Pons (tissue), 1 donor: ENCODE results near the gene DDI2.
"Not testable (repeated sequence)": the region's sequence is repeated elsewhere in the genome, so short reads cannot be mapped to it uniquely, and the experiment has no call there.

Experiments used
- DNase-seq: peaks from one replicate; pipeline ENCODE4 v3.0.0-alpha.2; 2016; ENCODE audit warnings: low spot score

DDI2 gene

DNA sequence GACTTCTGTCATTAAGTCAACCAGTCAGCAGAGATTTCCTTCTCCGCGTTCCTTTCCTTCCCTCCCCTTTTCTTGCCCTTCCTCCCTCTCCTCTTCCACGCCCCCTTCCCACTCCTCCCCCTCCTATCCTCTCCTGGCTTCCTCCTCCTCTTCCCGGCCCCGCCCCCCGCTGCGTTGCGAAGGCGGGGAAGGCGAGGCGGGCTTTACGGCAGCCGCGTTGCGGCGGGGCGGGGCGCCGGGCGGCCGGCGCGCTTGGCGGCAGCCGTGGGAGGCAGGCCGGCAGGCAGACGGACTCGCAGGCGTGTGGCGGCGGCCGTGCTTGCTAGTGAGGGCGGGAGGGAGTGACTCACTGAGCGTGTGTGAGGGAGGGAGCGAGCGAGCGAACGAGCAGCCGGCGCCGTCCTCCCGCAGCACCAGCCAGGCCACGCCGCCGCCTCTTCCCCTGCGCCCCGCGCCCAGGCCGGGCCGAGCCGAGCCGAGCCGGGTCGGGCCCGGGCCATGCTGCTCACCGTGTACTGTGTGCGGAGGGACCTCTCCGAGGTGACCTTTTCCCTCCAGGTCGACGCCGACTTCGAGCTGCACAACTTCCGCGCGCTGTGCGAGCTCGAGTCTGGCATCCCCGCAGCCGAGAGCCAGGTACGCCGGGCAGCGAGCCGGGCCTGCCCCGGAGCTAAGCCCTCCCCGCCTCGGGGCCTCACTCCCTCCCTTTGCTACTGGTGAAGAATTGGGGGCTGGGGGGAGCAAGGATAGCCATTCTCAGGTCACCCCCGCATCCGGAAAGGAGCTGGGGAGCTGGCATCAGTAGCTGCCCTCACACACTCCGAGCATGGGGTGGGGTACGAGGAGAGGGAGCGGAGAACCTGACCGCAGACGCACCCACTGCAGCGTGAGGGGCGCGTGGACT lies at the start of gene DDI2:
TSS of gene DDI2 (plus strand) at position 286 of the 904 bp plus-strand sequence. CDS start at position 499, 213 bp downstream.
- DNase-seq: peak; percentile 98

DNA sequence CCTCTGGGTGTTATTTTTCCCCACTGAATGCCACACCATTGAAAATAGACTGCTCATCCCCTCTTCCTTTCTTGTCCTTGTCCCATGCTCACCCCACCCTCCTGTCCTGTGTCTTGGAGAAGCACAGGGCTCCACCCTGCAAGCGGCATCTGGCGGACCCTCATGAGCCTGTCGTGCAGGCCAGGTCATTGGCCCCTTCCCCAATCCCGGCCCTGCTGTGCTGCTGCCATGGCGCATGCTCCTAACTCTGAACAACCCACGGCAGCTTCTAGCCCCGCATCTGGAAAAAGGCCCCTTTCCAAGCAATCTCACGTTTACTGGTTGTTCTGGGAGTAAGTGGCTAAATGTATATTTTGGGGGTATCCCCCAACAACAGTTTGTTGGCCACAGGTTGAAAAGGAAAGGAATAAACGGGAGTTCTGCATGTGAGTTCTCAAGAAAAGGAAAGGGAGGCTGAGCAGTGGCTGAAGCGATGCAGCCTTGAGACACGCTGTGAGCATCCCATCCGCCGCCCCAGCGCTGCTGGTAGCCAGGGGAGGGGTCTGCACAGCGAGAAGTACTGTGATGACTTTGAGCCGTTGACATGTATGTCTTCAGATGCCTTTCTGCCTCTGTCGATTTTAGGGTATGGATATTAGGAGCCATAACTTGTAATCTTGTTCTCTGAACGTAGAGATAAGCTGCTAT lies 48.7 kb upstream of the DDI2 start:
- no peak for DNase-seq

DNA sequence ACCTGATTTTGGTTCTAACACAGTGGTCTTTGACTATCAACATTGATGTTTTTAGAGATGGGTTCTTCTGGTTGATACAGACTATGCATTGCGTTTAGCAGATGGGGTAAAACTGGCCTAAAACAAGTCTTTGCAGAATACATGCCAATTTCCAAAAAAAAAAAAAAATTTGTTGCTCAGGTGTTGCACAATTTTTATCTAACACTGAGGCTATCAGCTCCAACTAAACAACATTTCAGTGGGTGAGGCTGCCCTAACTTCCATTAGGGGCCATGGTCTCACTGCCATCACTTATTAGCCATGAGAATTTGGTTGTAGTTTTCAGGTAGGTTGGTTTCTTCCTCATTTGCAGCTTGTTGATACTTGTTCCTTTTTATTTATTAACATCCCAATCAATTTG lies 46.4 kb upstream of the DDI2 start:
- no peak for DNase-seq

DNA sequence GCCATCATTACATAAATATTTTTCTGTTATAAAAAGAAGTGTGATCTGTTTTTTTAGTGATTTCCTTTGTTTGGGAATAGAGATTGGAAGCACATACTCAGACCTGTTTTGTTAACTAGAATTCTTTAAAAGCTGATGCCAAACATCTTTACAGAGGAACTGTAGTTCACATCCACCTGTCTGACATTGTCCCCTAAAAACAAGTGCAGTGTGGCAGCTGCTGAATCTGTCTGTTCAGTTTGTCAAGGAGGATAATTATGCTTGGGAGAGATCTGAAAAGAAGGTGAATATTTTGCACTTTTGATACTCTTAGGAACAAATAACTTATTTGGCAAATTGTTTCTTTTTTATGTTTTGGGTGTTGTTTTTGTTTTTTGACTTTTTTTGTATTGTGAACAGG lies 46.0 kb upstream of the DDI2 start:
- DNase-seq: no peak

DNA sequence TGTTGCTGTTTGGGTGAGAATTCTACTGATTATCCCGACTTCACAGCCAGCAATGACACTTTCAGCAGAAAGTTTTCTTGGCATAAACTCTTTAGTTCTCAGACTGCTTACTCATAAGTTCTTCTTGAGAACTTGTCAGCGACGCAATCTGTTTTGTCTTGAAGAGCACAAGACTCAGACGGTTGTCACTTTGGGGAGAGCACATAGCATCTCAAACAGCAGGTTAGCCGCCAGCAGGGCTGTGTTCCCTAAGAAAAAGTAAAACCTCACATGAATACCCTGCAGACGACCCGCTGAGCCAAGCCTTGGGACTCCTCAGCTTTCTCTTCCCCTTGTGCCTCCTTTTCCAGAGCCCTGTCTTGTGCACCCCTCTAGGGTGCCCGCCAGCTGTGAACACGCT lies 43.8 kb upstream of the DDI2 start:
- no peak for DNase-seq

DNA sequence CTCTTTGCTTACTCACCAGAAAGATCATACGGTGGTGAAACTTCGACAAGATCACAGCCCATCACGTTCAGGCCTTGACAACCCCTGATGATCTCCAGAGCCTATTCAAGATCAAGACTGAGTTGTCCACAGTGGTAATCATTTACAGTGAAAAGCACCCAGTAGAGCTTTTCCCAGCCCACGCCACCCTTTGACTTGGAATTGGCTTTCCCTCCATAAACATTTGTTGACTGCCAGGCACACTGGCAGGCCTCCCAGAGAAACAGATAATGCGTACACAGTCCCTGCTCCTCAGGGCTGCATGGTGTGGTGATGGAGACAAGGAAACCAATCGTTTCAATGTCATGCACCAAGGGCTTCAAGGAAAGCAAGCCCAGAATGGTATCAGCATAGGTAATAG lies 42.5 kb upstream of the DDI2 start:
- peak; percentile 71 for DNase-seq

DNA sequence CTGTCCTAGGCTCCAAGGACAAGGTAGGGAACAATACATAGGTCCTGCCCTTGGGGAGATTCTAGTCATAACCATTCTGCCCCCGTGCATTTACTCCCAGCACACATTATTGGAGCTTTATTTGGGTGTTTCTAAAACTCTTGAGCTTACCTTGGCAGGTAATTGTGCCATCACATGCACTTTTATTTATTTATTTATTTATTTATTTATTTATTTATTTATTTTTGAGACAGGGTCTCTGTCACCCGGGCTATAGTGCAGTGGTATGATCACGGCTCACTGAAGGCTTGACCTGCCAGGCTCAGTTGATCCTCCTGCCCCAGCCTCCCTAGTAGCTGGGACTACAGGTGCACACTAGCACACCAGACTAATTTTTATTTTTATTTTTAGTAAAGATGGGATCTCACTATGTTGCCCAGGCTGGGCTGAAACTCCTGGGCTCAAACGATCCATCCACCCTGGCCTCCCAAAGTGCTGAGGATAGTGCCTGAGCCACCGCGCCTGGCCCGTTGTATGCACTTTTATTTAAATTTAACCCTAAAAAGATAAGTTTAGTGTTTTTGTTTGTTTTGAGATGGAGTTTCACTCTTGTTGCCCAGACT lies 41.6 kb upstream of the DDI2 start:
- DNase-seq: no peak

DNA sequence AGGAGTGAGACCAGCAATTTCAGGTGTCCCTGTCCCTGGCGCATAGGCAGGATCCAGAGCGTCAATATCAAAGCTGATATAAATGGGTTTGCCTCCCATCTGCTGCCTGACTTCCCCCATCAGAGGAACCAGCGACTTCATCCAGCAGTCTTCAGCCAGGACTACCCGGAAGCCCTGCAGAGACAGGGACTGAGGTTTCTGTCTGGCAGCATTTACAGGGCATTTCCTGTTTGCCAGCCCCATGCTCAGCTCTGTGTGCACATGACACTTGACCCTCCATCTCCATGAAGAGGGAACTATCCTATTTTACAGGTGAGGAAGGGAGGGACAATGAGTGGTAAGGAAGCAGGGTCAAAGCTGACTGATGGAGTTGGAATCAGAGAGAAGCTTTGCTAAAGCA lies 39.6 kb upstream of the DDI2 start:
- DNase-seq: peak; percentile 22

DNA sequence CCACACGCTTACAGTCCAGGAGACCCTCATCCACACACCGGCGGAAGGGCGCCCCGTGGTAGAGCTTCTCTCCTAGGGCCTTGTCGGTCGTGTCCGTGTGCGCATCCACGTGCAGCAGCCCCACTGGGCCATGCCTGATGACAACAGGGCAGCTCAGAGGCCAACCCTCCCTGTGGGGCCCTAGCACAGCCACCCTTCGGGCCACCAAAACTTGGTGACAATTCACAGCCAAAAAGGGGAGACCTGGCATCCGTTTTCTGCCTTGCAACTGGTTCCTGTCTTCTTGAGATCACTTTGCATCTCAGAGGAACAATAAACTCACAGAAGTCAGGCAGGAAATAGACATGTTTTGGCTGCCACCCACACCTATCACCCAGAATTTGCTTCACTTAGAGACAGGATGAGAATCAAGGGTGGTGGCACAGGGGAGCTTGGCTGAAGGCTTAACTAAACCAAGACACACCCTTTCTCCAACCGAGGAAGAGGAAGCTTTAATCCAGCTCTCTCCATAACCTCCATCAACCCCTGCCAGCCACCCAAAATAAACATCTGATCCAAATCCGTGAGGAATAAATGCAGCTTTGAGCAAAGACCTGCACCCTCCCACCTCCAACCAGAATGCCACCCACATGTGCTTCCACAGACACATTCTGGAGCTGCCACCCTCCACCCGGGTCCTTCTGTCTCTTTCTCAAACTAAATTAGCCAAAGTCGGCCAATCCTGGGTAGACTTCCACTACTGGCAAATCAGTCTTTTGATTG lies 38.2 kb upstream of the DDI2 start:
- no peak for DNase-seq

DNA sequence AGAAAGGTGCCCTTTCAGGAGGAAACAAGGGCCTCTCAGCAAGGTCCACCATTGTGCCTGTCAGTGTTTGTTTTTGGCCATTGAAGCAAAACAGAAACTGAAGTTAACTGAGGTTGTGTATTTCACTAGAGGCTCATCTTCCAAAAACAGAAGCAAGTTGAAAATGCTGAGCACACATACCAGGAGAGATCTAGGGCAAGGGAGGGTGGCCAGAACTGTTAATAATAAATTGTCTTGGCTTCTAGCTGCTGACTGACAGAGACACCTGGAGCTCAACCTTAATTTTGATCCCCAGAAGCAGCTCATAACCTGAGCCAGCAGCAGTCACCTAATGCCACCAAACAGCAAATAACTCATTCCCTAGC lies 37.6 kb upstream of the DDI2 start:
- DNase-seq: peak; percentile 26

DNA sequence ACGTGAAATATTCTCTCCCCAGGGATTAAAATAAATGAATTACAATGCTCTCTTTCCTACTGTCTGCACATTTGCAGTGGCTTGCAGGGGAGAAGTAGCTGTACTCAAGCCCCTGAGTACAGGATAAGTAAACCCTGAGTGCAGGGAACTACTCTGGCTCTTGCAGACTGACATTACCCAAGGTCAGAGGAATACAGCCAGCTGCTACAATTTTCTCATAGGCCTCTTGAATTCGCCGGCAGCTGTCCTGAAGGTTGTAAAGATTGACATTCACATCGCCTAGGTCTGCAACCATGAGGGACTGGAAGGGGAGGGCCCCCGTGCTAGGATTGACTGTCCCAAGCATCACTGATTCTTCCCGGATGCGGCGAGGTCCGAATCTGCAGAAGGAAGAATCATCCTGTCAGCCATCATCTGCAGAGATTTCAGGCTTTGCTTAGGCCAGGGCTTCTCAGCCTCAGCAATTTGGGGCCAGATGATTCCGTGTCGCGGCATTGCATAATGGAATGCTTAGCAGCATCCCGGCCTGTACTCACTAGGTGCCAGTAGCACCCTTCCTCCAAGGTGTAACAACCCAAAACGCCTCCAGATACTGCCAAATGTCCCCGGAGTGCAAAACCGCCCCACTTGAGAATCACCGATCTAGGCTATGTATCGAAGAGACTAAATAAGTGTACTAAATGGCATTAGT lies 34.1 kb upstream of the DDI2 start:
- DNase-seq: no peak

DNA sequence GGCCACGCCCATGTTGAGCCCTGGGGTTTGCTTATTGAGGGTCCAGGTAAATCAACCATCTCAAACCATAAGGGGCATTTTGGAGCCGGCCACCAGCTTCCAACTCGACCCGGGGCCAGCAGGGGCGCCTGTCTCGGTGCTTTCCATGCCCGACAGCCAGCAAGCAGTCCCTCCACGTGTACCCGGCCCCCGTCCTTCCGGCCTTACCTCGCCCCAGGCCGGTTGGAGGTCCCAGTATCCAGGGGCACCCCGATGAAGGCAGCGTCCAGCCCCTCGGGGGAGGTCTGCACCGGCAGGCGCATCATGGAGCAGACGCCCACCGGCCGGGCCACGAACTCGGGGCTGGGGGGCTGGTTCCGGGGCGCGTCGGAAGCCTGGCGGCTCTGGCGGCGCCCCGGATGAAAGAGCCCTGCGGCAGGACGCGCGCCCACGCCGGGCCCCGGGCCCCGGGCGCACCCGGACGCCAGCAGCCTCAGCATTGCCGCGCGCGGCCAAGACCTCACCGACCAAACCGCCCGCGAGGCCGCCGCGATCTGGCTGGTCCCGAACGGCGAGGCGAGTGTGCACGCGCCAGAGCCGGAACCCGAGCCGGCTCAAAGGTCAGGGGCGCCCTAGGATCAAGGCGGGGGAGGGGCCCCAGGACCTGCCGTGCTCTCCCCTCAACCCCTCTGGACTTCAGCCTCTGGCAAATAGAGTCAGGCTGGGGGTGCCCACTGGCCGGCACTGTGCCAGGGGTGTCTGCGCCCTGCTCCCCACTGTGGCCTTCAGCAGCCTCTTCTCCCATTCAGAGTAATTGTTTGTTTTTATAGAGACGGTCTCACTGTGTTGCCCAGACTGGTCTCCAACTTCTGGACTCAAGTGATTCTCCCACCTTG lies 32.5 kb upstream of the DDI2 start, which contains the start of gene AGMAT:
TSS of gene AGMAT (minus strand) at position 563 of the 875 bp plus-strand sequence. CDS start at position 479, 84 bp downstream.
- no peak for DNase-seq

DNA sequence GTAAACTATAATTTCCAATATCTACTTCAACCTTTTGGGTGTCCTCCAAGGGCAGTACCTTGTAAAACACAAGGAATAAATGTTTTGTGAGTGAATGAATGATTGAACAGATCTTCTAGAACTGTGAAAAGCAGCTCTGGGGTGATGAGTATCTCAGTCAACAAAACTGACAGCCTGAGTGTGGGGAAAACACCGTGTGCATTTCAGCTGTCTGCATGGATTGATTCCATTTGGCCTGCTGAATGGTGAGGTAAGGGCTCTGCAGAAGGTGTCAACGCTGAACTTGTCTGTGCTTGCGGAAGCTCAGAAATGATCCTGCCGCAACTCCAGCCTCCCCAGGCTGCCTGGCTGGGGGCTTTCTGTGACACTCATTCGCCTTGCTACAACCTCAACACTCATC lies 25.0 kb upstream of the DDI2 start:
- no peak for DNase-seq

DNA sequence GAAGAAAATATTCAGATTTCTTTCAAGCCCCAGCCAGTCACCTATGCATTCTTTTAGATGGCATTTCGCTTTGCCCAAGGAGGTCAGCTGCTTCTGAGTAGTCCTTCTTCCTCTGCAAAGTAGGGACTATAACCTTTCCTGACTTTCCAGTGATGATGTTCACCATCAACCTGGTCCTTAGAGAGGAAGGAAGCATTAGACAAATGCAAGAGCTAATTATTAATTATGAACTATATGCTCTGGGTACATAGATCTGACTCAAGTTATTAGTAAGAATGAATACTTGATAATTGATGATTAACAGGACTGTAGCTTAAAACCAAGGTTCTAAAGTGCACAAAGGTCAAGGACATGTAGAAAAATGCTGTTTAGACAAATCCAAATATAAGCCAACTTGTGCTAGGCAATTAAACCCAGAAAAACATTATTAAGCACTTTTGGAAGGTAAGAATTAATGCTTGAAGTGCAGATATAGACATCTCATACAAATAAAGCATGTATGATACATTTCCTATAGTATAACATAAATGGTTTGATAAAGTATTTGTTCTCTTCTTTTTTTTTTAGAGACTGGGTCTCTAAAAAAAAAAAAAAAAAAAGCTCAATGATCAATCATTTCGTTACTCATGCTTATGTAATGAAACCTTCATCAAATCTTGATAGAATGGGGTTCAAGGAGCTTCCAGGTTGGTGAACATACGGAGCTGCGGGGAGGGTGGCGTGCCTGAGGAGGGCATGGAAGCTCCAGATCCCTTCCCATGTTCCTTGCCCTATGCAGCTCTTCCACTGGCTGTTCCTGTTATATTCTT lies 21.2 kb upstream of the DDI2 start:
- DNase-seq: no peak

DNA sequence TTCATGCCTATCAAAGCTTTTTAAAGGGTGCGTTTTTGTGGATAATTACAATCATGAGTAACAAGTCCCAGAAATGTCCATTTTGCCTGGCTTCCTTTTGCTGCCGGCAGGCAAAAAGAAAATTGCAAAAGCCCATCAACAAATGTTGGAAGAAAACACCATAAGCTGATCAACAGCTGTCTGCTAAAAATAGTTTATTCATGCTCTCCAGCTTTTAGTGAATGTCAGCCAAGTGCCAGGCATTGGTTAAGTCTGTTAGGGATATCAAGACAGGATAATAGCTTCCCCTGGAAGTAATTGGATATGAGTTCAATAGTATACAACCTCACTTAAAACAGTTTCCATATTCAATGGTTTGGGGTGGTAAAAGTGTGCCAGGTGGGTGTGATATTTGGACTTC lies 18.8 kb upstream of the DDI2 start:
- no peak for DNase-seq

DNA sequence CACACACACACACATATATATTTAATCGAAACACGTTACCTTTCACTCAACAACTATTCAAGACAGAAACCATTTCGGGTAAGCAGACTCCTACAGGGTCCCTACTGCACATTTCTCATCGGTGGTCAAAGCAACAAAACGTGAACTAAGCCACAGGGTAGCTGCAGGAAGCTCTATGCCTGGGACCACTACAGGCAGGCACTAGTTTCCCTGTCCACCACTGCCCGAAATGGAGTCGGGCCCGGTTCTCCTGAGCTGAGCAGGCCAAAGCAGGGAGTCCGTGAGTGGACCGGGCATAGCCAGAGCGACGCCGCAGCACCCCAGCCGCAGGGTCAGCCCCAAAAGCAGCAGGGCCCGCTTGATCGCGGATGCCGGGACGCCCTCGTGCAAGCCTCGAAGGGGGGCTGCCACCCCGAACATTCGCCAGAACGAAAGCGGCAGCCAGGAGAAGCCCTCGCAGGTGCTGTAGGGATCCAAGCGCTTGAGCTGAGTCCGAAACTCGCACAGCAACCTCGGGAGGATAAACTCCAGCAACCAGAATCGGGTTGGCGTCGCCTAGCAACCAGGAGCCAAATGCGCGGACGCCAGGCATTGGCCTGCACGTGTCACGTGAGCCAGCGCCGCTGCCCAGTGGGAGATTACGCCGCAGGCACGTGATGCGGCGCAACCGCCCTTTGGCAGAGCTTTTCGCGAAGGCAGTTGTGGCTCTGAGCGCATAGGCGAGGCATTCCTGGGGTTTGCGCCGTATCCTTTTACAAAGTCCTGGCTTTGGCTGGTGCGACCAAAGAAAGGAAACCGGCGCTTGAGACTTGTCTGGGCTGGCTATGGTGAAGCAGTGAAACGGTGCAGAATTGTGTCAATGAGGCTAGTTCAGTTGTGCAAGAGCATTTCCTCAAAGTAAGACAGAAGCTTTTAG lies 13.9 kb upstream of the DDI2 start:
- peak; percentile 95 for DNase-seq

DNA sequence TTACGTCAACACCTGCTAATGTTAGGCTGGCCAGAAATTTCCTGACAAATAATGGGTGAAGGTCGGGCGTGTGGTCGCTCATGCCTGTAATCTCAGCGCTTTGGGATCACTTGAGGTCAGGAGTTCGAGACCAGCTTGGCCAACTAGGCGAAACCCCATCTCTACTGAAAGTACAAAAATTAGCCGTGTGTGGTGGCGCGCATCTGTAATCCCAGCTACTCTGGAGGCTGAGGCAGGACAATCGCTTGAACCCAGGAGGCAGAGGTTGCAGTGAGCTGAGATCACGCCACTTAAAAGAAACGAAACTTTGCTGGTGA lies 13.3 kb upstream of the DDI2 start:
- DNase-seq: not testable (repeated sequence)

DNA sequence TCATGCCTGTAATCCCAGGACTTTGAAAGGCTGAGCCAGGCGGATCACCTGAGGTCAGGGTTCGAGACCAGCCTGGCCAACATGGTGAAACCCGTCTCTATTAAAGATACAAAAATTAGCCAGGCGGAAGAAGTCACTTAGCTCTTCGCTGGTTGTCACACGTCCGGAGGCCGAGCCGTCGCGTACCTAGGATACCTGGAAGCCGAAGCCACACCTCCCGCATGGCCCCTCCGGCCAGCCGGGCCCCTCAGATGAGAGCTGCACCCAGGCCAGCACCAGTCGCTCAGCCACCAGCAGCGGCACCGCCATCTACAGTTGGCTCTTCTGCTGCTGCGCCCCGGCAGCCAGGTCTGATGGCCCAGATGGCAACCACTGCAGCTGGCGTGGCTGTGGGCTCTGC lies 12.9 kb upstream of the DDI2 start:
- not testable (repeated sequence) for DNase-seq
